ENCODE data around the gene SPANXD.

- TF ChIP-seq CTCF (IDR thresholded peaks at IDR 0.05) (no peak), POLR2A (IDR thresholded peaks at IDR 0.05) (no peak)
Observed at GRCh38 chrX:141724186-141724585, 25.6 kb upstream of the SPANXD start.

All from lower leg skin (tissue), 3 donors.